GM21576 (cell line): ENCODE results near the gene SLC4A5.
"Not testable (repeated sequence)": the region's sequence is repeated elsewhere in the genome, so short reads cannot be mapped to it uniquely, and the experiment has no call there.

Source experiments
- ATAC-seq: cut with Tn5 transposase; IDR thresholded peaks from one replicate; pipeline ENCODE4 v1.9.1; 2021; ENCODE audit warnings: mild to moderate bottlenecking, moderate library complexity; ENCODE audit not compliant: unreplicated experiment

The SLC4A5 gene

GRCh38 chr2:74366036-74366435 lies 22.8 kb upstream of the SLC4A5 start:
- ATAC-seq, result no peak

GRCh38 chr2:74364533-74365505 lies 21.6 kb upstream of the SLC4A5 start:
- ATAC-seq, result no peak

GRCh38 chr2:74361327-74361726 lies 18.1 kb upstream of the SLC4A5 start:
- no peak for ATAC-seq

DNA sequence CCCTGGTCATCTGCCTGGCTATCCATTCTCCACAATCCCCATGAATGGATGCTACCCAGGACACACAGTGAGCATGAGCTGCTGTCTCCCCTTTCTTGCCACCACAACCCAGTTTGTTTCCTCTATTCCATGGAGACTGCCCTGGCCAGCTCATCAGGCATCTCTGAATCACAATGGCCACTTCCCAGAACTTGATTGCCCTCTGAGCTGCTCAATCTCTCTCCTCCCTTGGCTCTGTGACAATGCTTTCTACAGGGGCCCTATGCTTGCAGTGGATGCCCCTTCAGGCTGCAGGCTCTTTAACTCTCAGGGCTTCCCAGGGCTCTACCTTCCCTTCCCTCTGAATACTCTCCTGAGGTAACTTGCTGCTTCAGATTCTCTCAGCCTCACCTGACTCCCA lies 14.4 kb upstream of the SLC4A5 start:
- ATAC-seq, result no peak

- no peak for ATAC-seq
These were observed 6.7 kb upstream of the SLC4A5 start for GRCh38 chr2:74349889-74350288.

DNA sequence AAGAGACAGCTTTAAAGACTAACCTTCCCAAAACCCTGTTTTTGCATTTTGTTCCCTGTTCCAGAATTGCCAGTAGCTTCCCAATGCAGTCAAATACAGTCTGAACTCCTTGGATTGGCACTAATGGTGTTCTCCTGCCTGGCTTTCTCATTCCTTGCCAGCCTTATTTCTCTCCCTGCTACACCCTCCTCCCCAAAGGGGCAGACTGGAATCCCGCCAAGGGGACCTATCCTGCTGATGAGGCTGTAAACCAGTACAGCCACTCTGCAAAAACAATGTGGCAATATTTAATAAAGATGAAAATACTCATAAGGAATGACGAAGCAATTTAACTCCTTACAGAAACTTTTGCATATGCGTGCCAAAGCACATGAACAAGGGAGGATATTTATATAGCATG lies 4.5 kb upstream of the SLC4A5 start:
- ATAC-seq, result no peak

GRCh38 chr2:74347303-74347702 lies 4.1 kb upstream of the SLC4A5 start:
- no peak for ATAC-seq

- no peak for ATAC-seq
These were observed 2.2 kb upstream of the SLC4A5 start for GRCh38 chr2:74345272-74345943.

GRCh38 chr2:74336227-74336626 lies 7.0 kb downstream of the SLC4A5 start:
- not testable (repeated sequence) for ATAC-seq

- ATAC-seq, result no peak
These were observed 8.3 kb downstream of the SLC4A5 start for GRCh38 chr2:74334931-74335333.

DNA sequence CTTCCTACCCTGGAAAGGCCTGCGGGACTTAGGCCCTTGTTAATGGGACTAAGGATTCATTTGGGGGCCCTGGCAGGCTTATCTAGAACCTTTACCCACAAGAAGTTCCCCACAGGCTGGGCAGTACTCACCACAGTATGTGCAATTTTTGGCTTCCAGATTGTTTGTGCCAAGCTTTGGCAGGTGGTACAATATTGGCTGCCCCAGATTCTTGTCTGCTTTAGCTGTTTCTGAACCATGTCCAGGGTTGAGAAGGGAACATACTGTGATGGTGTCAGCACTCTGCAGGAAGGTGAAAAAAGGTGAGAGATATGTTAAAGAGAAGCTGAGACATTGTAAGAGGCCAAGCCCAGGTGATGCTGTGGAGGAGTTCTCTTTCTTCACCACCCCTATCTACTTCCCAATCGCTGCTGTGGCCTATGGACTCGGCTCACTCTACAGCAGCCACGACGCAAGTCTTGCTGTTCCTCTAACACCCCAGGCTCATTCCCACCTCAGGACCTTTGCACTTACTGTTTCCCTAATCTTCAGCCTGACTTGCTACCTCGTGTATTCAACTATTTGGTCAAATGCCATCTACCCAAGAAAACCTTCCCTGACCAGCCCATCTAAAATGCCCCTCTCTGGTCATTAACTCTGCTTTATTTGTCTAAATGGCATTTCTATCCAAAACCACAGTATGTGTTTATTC lies 9.2 kb downstream of the SLC4A5 start:
- ATAC-seq, result no peak

DNA sequence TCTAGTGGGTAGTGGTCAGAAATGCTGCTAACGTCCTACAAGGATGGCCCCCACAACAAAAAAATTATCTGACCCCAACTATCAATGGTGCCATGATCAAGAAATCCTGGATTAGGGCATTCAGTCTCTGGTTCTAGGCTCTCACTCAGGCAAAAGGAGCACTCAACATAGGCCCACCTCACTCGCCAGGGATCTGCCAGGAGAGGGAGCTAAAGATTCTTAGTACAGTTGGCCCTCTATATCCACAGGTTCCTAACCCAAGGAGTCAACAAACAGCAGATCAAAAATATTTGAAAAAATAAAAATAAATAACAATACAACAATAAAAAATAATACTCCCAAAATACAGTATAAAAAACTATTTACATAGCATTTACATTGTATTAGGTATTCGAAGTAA lies 10.0 kb downstream of the SLC4A5 start:
- ATAC-seq, result no peak

DNA sequence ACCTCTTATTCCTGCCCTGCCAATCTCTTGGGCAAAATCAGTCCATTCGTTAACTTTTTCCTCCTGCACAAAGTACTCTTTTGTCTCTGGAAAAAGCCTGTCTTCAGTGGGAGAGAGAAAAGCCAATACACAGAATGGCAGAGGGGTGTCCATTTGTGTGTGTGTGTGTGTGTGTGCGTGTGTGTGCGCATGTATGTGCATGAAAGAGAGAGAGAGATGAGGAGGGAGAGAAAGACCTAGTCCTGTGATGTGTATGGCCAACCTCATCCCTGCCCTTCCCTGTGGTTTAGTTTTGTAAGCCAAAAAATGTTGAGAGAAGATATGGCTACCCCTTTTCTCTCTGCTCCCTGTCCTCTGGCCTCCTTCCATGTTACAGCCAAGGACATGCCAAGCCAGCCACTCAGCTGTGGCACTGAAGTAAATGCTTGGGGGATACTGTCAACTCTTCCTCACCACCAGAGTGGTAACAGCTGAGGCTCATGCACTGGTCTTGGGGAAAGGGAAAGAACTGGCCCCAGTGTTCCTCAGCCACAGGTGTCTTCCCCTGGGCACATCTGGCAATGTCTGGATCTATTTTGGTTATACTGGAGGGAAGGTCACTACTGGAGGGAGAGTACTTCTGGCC lies 10.6 kb downstream of the SLC4A5 start:
- no peak for ATAC-seq

GRCh38 chr2:74328573-74328972 lies 14.6 kb downstream of the SLC4A5 start:
- ATAC-seq, result no peak

GRCh38 chr2:74328074-74328473 lies 15.1 kb downstream of the SLC4A5 start:
- no peak for ATAC-seq

DNA sequence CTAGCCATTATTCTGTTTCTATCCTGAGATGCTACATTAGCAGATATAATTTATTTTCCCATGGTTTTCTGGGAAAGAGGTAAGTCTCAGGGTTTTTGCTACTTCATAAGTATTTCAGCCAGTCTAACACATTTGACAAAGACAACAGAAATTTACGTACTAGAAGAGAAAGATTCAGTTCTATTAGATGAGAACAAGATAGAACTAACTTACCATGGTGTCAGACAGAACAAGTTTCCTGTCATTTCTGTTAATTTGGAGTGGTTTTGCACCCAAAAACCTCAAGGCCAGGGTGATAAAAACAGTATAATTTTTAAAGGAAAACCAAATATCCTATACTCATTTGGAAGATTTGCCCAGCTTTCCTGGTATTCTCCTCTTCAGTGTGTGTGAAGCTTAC lies 15.6 kb downstream of the SLC4A5 start:
- ATAC-seq, result no peak

- no peak for ATAC-seq
These were observed 16.0 kb downstream of the SLC4A5 start for GRCh38 chr2:74327199-74327598.

GRCh38 chr2:74325815-74326214 lies 17.4 kb downstream of the SLC4A5 start:
- no peak for ATAC-seq

GRCh38 chr2:74321737-74322136 lies 21.5 kb downstream of the SLC4A5 start:
- no peak for ATAC-seq

- ATAC-seq, result no peak
These were observed 25.5 kb downstream of the SLC4A5 start for GRCh38 chr2:74317701-74318100.

GRCh38 chr2:74316627-74317295 lies 26.5 kb downstream of the SLC4A5 start:
- ATAC-seq, result no peak
